Measurements from ENCODE around the gene SNAI3. TPM values are rescaled to one million over a fixed set of nuclear protein-coding genes. Genes with fewer than 3 reads are reported as not detected.

The SNAI3 gene
- total and polyA plus RNA-seq, 8 donors = 0.19 to 1.9 (median 0.72) TPM

GRCh38 chr16:88681084-88681680 lies 5.1 kb downstream of the SNAI3 start:
- ATAC-seq (peak in 3 of 4 donors; percentile 37 to 52 (median 46)), FAIRE-seq (no peak), DNase-seq (peak in 5 of 6 donors; percentile 40 to 83 (median 61))
- peak; percentile 9 to 23 (median 17) for TF ChIP-seq CTCF (IDR thresholded peaks at IDR 0.05)
- 58 to 71% methylated on average over 28 to 31 of the region's 31 CpGs for WGBS, 2 donors
- intact Hi-C loops (cut with DNase I) = no loop called here
- Histone ChIP-seq H3K27ac (no peak overlapping the region), H3K27me3 (no peaks in the 10 kb centered on the region), H3K4me1 (peaks cover 0 to 5% (median 4%) of the 10 kb centered on the region in 3 donors), H3K9me3 (no peaks in the 10 kb centered on the region), H3K4me3 (no peak overlapping the region), H3K36me3 (no peaks in the 10 kb centered on the region)

DNA sequence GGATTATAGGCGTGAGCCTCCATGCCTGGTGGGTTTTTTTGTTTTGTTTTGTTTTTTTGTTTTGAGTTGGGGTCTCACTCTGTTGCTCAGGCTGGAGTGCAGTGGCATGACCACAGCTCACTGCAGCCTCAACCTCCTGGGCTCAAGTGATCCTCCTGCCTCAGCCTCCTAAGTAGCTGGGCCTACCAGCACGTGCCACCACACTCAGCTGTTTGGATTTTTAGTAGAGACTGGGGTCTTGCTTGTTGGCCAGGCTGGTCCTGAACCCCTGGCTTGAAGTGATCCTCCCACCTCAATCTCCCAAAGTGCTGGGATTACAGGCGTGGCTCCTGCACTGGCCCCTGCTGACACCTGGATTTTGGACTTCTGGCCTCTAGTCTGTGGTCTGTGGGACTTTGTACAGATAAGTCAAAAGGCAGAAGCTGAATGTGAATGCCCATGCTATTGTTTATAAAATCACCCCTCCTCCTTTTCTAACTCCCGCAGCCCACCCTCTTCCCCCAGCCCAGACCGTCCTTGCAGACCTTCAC lies 5.7 kb downstream of the SNAI3 start:
- H3K27me3 ChIP-seq = no peaks in the 10 kb centered on the region
- no peak overlapping the region for H3K4me3 ChIP-seq
- no peak for ATAC-seq
- intact Hi-C loops (cut with DNase I) = no loop called here
- peaks cover 0 to 5% (median 4%) of the 10 kb centered on the region in 3 donors for H3K4me1 ChIP-seq
- no peak overlapping the region for H3K27ac ChIP-seq
- H3K36me3 ChIP-seq = no peaks in the 10 kb centered on the region
- no peaks in the 10 kb centered on the region for H3K9me3 ChIP-seq
- FAIRE-seq = no peak
- 94% methylated on average over 5 of the region's 5 CpGs for WGBS, 2 donors
- DNase-seq = no peak
- no peak for TF ChIP-seq CTCF (IDR thresholded peaks at IDR 0.05)

- no peak for TF ChIP-seq CTCF (IDR thresholded peaks at IDR 0.05)
- no peak for ATAC-seq
- intact Hi-C loops (cut with DNase I) = no loop called here
- 81 to 85% methylated on average over 32 of the region's 32 CpGs for WGBS, 2 donors
- no peaks in the 10 kb centered on the region for H3K27me3 ChIP-seq
- H3K4me3 ChIP-seq = no peak overlapping the region
- no peak overlapping the region for H3K27ac ChIP-seq
- no peaks in the 10 kb centered on the region for H3K4me1 ChIP-seq
- FAIRE-seq = no peak
- DNase-seq = peak in 2 of 6 donors; percentile 54 to 74
- no peaks in the 10 kb centered on the region for H3K9me3 ChIP-seq
- no peaks in the 10 kb centered on the region for H3K36me3 ChIP-seq
These were observed 7.9 kb downstream of the SNAI3 start for GRCh38 chr16:88678224-88678979.

- WGBS, 2 donors = 80 to 85% methylated on average over 13 of the region's 13 CpGs
- no peak for TF ChIP-seq CTCF (IDR thresholded peaks at IDR 0.05)
- FAIRE-seq = no peak
These were observed 8.6 kb downstream of the SNAI3 start for GRCh38 chr16:88677721-88678120.

More at GRCh38 chr16:88677721-88678120, 8.6 kb downstream of the SNAI3 start:
- ATAC-seq (no peak), DNase-seq (no peak)
- Histone ChIP-seq H3K36me3 (no peaks in the 10 kb centered on the region), H3K4me3 (no peak overlapping the region), H3K27me3 (no peaks in the 10 kb centered on the region), H3K9me3 (no peaks in the 10 kb centered on the region), H3K4me1 (no peaks in the 10 kb centered on the region), H3K27ac (no peak overlapping the region)
- intact Hi-C loops (cut with DNase I) = no loop called here
